ENCODE measurements around the gene ZBTB8OS.
"Not testable (repeated sequence)": the region's sequence is repeated elsewhere in the genome, so short reads cannot be mapped to it uniquely, and the experiment has no call there.

ZBTB8OS gene

DNA sequence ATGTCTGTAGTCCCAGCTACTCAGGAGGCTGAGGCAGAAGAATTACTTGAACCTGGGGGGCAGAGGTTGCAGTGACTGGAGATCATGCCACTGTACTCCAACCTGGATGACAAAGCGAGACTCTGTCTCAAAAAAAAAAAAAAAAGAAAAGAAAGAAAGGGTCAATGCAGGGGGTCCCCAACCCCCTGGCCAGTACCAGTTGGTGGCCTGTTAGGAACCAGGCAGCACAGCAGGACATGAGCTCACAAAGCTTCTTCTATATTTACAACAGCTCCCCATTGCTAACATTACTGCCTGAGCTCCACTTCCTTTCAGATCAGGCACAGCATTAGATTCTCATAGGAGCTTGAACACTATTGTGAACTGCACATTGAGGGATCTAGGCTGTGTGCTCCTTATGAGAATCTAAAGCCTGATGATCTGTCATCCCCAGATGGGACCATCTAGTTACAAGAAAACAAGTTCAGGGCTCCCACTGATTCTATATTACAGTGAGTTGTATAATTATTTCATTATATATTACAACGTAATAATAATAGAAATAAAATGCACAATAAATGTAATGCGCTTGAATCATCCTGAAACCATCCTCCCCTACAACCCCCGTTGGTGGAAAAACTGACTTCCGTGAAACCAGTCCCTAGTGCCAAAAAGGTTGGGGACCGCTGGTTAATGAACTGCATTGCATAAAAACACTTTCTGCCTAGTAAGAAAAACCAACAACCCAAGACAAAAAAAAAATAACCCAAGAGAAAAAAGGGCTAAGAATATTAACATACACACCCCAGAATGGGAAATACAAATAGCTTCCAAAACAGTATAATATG is 2.8 kb downstream of the ZBTB8OS start:
- DNase-seq, result peak in 1 of 2 experiments; percentile 38

DNA sequence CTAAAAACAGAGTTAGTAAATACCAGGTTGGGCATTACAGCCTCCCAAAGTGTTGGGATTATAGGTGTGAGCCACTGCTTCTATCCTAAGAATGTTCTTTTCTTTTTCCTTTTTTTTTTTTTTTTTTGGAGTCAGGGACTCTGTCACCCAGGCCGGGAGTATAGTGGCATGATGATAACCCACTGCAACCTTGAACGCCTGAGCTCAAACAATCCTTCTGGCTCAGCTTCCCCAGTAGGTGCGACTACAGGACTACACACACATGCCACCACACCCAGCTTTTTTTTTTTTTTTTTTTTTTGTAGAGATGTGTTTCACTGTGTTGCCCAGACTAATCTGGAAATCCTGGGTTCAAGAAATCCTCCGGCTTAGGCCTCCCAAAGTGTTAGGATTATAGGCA is 5.9 kb downstream of the ZBTB8OS start:
- no peak for DNase-seq

DNA sequence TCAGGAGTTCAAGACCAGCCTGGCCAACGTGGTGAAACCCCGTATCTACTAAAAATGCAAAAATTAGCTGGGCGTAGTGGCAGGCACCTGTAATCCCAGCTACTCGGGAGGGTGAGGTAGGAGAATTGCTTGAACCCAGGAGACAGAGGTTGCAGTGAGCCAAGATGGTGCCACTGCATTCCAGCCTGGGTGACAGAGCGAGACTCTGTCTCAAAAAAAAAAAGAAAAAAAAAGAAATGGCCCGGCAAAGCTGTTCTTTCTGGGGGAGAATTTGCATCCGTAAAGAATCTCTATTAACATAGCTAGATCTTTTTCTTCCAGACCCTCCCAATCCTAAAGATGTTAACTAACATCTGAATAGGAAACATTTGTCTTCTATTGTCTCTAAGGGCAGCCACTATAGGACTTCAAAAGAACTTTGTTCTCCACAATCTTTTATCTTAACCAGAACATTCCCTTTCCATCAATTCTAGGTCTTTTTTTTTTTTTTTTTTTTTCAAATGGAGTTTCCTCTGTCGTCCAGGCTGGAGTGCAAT is 8.0 kb downstream of the ZBTB8OS start:
- DNase-seq, result not testable (repeated sequence)

DNA sequence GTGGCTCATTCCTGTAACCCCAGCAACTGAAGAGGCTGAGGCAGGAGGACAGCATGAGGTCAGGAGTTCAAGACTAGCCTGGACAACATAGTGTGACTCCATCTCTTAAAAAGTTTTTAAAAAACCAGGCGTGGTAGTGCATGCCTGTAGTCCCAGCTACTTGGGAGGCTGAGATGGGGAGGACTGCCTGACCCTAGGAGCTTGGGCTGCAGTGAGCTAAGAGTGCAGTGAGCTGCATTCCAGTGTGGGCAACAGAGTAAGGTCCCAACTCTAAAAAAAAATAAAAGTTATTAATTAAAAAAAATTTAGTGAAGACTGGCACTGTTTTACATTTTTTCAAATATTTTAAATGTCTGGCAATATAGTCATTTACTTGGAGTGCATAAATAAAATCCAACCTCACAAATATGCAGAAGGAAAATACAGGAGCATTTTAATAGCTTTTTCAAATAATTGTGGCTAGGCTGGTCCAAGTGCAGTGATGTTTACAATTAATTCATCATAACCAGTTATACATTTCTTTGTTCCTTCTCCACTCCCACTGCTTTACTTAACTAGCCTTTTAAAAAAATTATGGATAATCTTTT is 10.8 kb downstream of the ZBTB8OS start:
- no peak for DNase-seq

DNA sequence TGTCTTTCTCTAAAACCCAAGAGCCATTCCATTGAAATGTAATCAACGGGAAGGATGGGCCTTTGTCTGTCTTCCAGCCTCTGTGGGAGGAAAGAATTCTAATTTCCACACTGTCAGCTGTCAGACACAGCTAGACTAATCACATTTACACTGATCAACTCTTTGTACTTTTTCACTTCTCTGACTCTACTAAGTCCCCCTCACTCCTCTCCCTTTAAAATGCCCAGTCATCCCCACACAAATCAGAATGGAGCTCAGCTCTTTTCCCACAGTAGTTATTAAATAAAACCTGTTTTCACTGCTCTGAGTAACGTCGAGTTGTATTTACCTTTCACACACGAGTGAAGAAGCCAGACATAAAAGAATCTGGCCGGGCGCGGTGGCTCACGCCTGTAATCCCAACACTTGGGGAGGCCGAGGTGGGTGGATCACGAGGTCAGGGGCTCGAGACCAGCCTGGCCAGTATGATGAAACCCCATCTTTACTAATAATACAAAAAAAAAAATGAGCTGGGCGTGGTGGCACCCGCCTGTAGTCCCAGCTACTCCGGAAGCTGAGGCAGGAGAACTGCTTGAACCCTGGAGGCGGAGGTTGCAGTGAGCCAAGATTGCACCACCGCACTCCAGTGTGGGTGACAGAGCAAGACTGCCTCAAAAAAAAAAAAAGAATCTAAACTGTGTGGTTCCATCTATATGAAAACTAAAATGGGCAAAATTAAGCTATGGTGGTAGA is 13.3 kb downstream of the ZBTB8OS start:
- DNase-seq, result no peak

DNA sequence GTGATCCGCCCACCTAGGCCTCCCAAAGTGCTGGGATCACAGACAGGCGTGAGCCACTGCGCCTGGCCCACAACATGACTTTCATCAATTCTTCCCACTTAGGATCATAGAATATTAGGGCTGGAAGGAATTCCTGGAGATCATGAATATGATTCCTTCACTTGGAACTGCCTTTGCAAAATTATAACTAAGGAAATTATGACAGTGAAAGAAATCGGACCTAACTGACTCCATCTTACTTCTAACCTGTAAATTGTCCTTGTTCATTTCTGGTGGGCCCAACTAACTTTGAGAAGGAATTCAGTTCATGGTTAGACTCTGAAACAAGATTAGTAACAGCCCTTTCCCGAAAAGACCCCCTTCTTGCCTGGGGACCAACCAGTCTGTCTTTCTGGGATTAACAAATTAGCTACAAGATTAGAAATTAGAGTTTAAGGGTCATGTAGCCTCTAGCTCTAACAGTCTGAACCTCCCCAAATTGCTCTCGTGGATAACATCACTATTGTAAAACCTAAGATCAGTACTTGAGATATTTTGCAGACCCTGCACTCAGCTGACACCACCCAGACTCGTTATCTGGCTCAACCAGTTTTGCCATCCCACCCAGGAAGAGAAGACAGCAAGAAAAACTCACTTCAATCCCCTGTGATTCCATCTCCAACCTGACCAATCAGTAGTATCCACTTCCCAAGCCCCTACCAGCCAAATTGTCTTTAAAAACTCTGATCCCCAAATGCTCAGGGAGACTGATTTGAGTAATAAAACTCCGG is 14.7 kb downstream of the ZBTB8OS start:
- no peak for DNase-seq

DNA sequence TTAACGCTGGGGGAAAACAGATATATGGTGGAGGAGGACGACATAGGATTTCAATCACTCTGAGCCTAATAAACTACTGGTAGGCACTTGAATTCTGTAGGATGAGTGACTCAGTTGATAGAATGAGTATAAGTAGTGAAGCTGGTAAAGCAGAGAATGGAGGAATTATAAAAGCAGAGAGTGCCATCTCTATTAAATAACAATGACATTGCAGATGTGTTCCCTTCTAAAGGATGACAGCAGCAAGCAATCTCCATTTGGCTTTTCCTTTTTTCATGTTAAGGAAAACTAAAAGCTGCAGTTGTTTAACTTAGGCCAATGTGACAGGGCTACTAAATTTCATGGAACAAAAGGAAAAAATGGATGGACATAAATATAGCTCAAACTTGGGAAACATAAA is 17.5 kb downstream of the ZBTB8OS start:
- DNase-seq, result no peak

DNA sequence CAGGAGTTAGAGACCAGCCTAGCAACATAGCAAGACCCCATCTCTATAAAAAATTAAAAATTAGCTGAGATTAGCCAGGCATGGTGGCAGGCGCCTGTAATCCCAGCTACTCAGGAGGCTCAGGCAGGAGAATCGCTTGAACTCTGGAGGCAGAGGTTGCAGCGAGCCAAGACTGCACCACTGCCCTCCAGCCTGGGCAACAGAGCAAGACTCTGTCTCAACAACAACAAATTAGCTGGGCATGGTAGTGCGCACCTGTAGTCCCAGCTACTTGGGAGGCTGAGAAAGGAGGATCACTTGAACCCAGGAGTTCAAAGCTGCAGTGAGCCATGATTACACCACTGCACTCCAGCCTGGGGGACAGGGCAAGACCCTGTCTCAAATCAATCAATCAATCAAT is 20.2 kb downstream of the ZBTB8OS start:
- not testable (repeated sequence) for DNase-seq

DNA sequence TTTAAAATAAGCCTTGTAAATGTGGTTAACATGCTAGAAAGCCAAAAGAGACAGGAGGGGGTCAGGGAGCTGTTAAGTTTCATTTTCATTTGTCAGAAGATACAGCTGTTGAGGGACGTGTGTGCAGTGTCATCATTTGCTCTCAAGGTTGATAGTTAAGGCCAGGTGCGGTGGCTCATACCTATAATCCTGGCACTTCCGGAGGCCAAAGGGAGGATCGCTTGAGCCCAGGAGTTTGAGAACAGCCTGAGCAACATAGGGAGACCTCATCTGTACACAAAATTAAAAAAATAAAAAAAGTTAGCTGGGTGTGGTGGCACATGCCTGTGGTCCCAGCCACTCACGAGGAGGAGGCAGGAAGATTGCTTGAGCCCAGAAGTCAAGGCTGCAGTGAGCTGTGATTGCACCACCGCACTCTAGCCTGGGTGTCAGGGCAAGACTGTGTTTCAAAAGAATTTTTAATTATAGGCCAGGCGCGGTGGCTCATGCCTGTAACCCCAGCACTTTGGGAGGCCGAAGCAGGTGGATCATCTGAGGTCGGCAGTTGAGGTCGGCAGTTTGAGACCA is 22.7 kb downstream of the ZBTB8OS start:
- DNase-seq, result no peak

DNA sequence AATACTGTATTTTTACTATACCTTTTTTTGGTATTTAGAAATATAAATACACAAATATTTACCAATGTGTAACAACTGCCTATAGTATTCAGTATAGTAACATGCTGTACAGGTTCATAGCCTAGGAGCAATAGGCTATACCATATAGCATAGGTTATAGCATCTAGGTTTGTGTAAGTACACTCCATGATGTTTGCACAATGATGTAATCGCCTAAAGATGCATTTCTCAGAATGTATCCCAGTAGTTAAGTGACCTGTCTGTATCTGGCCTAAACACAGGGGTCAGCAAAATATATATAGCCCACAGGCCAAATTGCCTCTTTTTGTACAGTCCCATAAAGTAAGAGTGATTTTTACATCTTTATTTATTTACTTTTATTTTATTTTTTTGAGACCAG is 24.2 kb downstream of the ZBTB8OS start:
- DNase-seq, result no peak

DNA sequence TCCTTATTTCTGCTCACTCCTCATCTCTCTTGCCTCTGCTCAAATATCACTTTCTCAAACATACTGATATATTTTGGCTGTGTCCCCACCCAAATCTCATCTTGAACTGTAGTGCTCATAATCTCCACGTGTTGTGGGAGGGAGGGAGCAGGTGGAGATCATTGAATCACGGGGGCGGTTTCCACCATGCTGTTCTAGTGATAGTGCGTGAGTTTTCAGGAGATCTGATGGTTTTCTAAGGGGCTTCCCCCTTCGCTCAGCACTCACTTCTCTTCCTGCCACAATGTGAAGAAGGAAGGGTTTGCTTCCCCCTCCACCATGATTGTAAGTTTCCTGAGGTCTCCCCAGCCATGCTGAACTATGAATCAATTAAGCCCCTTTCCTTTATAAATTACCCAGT is 26.6 kb downstream of the ZBTB8OS start:
- peak; percentile 54 to 61 for DNase-seq

DNA sequence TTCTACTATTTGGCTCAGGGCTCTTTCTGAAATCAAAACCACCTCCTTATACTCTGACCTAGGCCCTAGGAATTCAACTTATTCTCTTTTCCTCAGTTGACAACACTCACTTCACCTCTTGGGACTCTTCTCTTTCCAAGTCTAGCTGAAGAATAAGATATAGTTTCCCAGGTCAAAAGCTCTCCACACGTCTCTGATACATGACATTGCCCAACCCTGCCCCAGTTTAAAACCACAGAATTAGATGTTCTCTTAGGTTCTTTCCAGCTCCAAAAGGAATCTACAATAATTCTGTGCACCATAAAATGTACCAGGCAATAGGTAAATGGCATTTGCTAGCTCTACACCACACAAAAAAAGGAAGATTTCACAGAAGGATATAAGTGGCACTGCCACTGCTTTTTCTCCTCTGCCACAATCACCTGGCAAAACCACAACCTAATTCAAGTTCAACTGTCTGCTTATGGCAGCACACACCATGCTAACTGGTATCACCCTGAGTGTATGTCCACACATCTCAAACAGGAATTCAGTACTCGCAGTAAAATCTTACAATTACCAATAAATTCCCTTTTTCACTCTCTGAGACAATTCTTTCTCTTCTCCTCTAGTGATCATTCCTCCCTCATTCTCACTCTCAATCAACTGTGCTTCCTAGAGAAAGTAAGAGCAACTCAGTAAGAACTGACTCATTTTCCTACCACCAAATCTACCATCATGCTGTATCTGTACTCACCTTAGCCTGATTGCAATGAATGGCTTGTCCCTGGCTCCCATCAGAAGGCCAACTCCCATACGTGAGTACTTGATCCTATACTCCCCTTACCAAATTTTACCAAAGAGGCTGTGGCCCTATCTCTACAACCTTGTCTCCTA is 27.3 kb downstream of the ZBTB8OS start:
- peak; percentile 20 to 38 for DNase-seq

DNA sequence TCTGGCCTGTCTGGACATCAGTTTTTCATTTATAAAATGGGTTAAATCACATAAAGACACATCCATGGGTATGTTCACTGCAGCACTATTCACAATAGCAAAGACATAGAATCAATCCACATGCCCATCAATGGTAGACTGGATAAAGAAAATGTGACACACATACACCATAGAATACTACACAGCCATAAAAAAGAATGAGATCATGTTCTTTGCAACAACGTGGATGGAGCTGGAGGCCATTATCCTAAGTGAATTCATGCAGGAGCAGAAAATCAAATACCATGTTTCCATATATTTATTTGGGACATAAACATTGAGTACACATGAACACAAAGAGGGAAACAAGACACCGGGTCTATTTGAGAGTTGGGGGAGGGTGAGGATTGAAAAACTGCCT is 28.1 kb downstream of the ZBTB8OS start:
- no peak for DNase-seq

DNA sequence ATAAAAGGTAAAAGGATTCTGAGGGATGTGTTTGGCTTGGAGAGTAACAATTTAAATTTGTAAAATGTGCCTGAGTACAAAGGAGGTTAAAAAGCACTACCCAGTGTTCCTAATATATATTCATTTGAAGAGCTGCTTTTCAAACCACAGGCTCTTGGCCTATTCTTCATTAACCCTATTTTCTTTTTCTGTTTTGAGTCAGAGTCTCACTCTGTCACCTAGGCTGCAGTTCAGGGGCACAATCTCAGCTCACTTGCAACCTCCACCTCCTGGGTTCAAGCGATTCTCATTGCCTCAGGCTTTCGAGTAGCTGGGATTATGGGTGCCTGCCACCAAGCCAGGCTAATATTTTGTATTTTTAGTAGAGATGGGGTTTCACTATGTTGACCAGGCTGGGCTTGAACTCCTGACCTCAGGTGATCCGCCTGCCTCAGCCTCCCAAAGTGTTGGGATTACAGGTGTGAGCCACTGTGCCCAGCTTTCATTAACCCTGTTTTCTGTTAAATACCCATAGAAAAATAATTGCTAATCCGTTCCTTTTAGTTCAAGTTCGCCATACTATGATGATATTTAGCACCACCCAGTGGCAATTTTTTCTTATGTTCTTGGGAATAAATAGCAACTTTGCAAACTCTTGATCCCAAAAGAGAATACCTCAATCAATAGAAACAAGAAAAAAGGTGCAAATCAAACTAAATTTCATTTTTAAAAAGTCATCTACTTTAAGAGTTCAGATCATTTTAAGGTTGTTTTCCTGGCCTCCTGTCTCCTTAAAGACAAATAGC is 30.5 kb downstream of the ZBTB8OS start:
- DNase-seq, result no peak

DNA sequence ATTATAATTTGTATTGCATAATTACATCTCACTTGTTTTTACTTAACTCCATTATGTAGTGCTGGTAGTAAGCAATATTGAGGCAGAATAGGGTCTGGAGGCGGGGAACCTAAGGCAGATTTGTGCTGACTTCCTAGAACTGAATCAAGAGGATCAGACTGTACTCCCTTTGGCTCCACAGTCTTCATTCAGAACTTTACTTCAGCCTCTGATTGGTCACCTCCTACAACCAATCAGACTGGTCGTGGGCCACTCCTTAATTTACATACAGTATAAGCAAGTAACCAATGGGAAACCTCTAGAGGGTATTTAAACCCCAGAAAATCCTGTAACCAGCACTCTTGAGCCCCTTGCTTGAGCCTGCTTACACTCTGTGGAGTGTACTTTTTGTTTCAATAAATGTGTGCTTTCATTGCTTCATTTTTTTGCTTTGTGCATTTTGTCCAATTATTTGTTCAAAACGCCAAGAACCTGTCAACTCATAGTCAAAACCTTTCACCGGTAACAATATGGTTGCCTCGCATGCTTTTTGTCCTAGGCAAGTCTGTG is 31.6 kb downstream of the ZBTB8OS start:
- DNase-seq, result no peak

DNA sequence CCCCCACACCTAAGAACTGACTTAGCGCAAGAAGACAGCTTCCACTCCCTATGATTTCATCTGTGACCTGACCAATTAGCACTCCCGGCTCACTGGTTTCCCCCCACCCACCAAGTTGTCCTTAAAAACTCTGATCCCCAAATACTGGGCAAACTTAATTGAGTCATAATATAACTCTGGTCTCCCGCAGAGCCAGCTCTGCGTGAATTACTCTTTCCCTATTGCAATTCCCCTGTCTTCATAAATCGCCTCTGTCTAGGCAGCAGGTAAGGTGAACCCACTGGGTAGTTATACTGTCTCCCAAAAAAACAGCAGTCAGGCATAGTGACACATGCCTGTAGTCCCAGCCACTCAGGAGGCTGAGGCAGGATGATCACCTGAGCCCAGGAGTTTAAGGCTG is 36.9 kb downstream of the ZBTB8OS start:
- no peak for DNase-seq

DNA sequence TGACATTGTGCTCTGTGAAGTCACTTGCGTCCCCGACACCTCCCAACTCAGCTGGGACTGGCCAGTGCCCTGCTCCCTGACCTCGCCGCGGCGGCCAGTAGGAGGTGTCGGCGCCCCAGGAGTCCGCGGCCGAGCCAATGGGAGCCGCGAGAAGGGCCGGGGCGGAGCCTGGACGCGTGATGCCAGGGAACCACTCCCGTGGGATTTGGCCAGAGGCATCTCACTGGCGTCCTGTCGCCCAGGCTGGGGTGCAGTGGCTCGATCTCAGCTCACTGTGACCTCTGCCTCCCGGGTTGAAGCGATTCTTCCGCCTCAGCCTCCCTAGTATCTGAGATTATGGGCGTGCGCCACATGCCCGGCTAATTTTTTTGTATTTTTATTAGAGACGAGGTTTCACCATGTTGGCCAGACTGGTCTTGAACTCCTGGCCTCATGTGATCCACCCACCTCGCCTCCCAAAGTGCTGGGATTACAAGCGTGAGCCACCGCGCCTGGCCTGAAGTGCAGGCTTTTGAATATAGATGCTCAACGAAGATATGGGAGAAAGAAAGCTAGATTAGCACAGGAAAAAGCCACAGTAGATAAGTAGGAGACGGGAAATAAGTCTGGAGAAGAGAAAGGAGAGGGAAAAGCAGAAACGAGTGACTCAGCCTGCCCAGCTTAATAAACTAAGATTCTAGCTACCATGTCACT is 38.0 kb downstream of the ZBTB8OS start:
- DNase-seq, result peak; percentile 70 to 75

DNA sequence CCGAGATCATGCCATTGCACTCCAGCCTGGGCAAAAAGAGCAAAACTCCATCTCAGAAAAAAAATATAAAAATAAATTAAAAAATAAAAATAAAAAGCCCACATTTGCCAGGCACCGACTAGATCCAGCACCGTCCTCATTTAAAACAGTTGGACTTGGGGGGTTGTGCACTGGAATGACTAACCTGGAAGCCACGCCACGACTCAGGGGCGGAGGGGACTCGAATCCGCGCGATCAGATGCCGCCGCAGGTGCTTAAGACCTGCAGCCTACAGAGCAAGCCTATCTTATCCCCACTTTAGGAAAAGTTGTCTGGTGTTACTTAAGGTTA is 38.5 kb downstream of the ZBTB8OS start:
- no peak for DNase-seq

DNA sequence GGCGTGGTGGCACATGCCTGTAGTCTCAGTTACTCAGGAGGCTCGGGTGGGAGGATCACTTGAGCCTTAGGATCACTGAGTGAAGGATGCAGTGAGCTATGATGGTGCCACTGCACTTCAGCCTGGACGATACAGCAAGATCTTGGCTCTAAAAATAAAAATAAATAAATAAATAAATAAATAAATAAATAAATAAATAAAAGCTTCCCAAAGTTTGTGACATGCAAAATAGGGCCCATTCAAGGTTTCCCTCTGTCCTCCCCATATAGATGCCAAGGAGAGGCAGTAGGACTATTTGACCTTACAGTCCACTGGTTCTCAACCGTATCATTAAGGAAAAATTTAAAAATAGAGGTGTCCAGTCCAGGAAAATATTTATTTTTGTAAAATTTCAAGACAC is 41.2 kb downstream of the ZBTB8OS start:
- DNase-seq, result no peak
